NB4 (cell line): Measurements from ENCODE around the gene ZNF670.

Source experiments
- DNase-seq: peaks from one replicate; pipeline ENCODE4 v3.0.0; 2010; ENCODE audit warnings: low read depth
- H3K4me3 ChIP-seq: one replicate; pipeline ENCODE4 v1.5.1; 2011; ENCODE audit warnings: mild to moderate bottlenecking, low read depth, low read length, moderate library complexity
- MAX ChIP-seq: IDR thresholded peaks from 2 replicates; pipeline ENCODE4 v1.6.1; 2011; ENCODE audit warnings: low read depth, low read length
- MYC ChIP-seq: IDR thresholded peaks from 2 replicates; pipeline ENCODE4 v1.6.1; 2011; ENCODE audit warnings: low read depth, low read length
- POLR2A ChIP-seq: IDR thresholded peaks from 2 replicates; pipeline ENCODE4 v1.6.1; 2011; ENCODE audit warnings: mild to moderate bottlenecking; ENCODE audit not compliant: insufficient read length; ENCODE audit errors: extremely low read depth
- TF ChIP-seq, protein P1 (sequence below): IDR thresholded peaks from one replicate; pipeline ENCODE4 v1.5.1; 2012; ENCODE audit warnings: low read depth, low read length

Gene ZNF670

DNA sequence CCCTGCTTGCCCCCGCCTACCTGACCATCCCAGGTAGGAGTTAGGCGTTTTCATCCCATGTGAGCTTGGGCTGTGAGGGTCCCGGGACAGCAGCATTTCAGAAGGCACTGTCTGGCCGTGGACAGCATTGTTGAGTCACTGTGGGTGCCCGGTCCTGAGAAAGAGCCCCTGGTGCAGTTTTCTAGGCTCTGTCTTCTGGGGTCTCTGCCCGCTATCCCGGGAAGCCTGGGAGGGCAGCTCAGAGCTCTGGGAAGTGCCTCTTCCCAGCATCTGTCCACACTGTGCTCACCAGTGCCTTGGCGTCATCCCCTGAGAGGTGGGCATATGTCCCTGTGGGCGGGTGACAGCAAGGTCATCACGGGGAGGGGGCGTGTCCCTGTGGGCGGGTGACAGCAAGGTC is 36.9 kb upstream of the ZNF670 start:
- DNase-seq: no peak
- H3K4me3 ChIP-seq: no peak overlapping the region
- TF ChIP-seq POLR2A: no peak
- TF ChIP-seq MAX: no peak
- TF ChIP-seq MYC: no peak
- TF ChIP-seq, protein P1, sequence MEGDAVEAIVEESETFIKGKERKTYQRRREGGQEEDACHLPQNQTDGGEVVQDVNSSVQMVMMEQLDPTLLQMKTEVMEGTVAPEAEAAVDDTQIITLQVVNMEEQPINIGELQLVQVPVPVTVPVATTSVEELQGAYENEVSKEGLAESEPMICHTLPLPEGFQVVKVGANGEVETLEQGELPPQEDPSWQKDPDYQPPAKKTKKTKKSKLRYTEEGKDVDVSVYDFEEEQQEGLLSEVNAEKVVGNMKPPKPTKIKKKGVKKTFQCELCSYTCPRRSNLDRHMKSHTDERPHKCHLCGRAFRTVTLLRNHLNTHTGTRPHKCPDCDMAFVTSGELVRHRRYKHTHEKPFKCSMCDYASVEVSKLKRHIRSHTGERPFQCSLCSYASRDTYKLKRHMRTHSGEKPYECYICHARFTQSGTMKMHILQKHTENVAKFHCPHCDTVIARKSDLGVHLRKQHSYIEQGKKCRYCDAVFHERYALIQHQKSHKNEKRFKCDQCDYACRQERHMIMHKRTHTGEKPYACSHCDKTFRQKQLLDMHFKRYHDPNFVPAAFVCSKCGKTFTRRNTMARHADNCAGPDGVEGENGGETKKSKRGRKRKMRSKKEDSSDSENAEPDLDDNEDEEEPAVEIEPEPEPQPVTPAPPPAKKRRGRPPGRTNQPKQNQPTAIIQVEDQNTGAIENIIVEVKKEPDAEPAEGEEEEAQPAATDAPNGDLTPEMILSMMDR: no peak

GRCh38 chr1:247115141-247115510 is 36.5 kb upstream of the ZNF670 start:
- DNase-seq: no peak
- H3K4me3 ChIP-seq: no peak overlapping the region
- TF ChIP-seq, protein P1: no peak
- TF ChIP-seq MAX (no peak), POLR2A (no peak), MYC (no peak)

DNA sequence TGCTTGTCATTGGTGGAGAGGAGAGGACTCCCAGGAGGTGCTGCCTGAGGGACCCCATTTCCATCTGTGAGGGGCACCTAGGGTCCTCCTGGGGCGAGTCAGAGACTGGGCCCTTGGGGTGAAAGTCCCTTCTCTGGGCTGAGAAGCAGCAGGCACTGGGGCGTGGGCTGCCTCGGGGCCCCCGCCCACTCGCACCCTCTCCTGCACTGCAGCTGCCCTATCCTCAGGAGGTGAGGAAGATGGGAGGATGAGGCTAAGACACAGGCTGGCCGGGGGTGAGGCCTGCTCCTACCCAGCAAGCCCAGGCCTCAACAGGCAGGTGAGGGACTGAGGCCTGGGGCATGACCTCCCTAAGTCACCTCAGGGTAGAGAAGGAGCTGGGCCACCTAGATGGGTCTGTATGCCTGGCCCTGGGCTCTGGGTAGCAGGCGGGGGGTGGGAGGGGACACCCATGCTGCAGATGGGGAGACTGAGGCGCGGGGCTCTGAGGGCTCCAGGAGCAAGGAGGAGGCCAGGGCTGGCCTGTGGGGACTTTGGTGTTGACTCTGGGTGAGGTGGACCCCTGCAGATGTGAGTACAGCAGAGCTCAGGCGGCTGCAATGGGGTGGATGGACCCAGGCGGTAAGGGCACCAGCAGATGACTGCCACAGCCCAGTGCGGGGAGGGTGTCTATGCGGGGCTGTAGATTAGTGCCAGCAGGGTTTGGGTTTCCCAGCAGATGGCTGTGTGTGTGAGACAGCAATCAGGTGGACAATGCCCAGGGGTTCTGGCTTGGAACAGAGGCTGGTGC is 35.9 kb upstream of the ZNF670 start:
- no peak for TF ChIP-seq POLR2A
- TF ChIP-seq, protein P1: no peak
- TF ChIP-seq MYC: no peak
- no peak for DNase-seq
- H3K4me3 ChIP-seq: no peak overlapping the region

- DNase-seq: no peak
- no peak overlapping the region for H3K4me3 ChIP-seq
- TF ChIP-seq MYC (no peak), POLR2A (no peak), MAX (no peak)
- TF ChIP-seq, protein P1: no peak
Measured at GRCh38 chr1:247113733-247114271, 35.2 kb upstream of the ZNF670 start.

- TF ChIP-seq MAX: no peak
- H3K4me3 ChIP-seq: no peak overlapping the region
- DNase-seq: no peak
Measured at GRCh38 chr1:247113094-247113497, 34.5 kb upstream of the ZNF670 start.

- H3K4me3 ChIP-seq: no peak overlapping the region
- TF ChIP-seq, protein P1: no peak
- TF ChIP-seq MYC: no peak
- no peak for TF ChIP-seq POLR2A
- TF ChIP-seq MAX: no peak
- no peak for DNase-seq
Measured at GRCh38 chr1:247112479-247112781, 33.8 kb upstream of the ZNF670 start.
